Kidney glomerular epithelial cell (primary cell): Measurements from ENCODE around the gene ABLIM2.

Source experiments
- DNase-seq: peaks from one replicate; lab custom pipeline; 2025; lab: John Stamatoyannopoulos, UW

The ABLIM2 gene

GRCh38 chr4:8024073-8024786 lies 134.4 kb downstream of the ABLIM2 start:
- DNase-seq, result no peak

GRCh38 chr4:8023696-8024033 lies 134.9 kb downstream of the ABLIM2 start:
- no peak for DNase-seq

GRCh38 chr4:8022767-8023695 lies 135.6 kb downstream of the ABLIM2 start:
- no peak for DNase-seq

- DNase-seq, result no peak
Observed at GRCh38 chr4:8021796-8022195, 136.8 kb downstream of the ABLIM2 start.

- DNase-seq, result no peak
Observed at GRCh38 chr4:8019396-8020365, 138.9 kb downstream of the ABLIM2 start.

- DNase-seq, result no peak
Observed at GRCh38 chr4:8016527-8016926, 142.1 kb downstream of the ABLIM2 start.

- no peak for DNase-seq
Observed at GRCh38 chr4:8015512-8015911, 143.1 kb downstream of the ABLIM2 start.

- DNase-seq, result no peak
Observed at GRCh38 chr4:8013976-8014726, 144.5 kb downstream of the ABLIM2 start.

- DNase-seq, result no peak
Observed at GRCh38 chr4:8012517-8012916, 146.1 kb downstream of the ABLIM2 start.

GRCh38 chr4:8010618-8011017 lies 148.0 kb downstream of the ABLIM2 start:
- no peak for DNase-seq

GRCh38 chr4:8009710-8010511 lies 148.7 kb downstream of the ABLIM2 start:
- DNase-seq, result no peak

- DNase-seq, result no peak
Observed at GRCh38 chr4:8009097-8009496, 149.5 kb downstream of the ABLIM2 start.

GRCh38 chr4:8008391-8008790 lies 150.2 kb downstream of the ABLIM2 start:
- no peak for DNase-seq

GRCh38 chr4:8007581-8007980 lies 151.0 kb downstream of the ABLIM2 start:
- DNase-seq, result no peak

GRCh38 chr4:8006471-8006870 lies 152.1 kb downstream of the ABLIM2 start:
- DNase-seq, result no peak

- DNase-seq, result no peak
Observed at GRCh38 chr4:8005814-8006215, 152.8 kb downstream of the ABLIM2 start.

- DNase-seq, result no peak
Observed at GRCh38 chr4:8005033-8005808, 153.4 kb downstream of the ABLIM2 start.

GRCh38 chr4:8004066-8004465 lies 154.5 kb downstream of the ABLIM2 start:
- DNase-seq, result no peak

- DNase-seq, result no peak
Observed at GRCh38 chr4:8002525-8003309, 155.9 kb downstream of the ABLIM2 start.
